Kidney (tissue), 14 donors: ENCODE data around the gene DNAJB6. TPM values are rescaled to one million over a fixed set of nuclear protein-coding genes. Genes with fewer than 3 reads are reported as not detected.
A peak's percentile ranks its signal among the peaks of the same experiment; 100 is the strongest.

Experiments used
- DNase-seq, 5 donors: peaks; one replicate each; pipeline ENCODE4 v3.0.0-alpha.2; 2013 to 2020
- FAIRE-seq: peaks from 2 replicates; lab custom pipeline; 2012; peaks lifted over from hg19 to GRCh38; lab: Jason Lieb, UNC
- H3K27ac ChIP-seq, 2 donors: one replicate each; pipeline ENCODE4 v1.7.0; 2013; ENCODE audit warnings: low read depth in 2 of 2, low read length in 2 of 2, inconsistent platforms in 1 of 2
- H3K27me3 ChIP-seq: one replicate; pipeline ENCODE4 v1.7.1; 2013; ENCODE audit warnings: low read length, inconsistent platforms; ENCODE audit not compliant: control insufficient read depth, insufficient read depth
- H3K36me3 ChIP-seq, 3 donors: one replicate each; pipeline versions ENCODE4 v1.7.0 to v1.7.1; 2013; ENCODE audit warnings: low read length in 3 of 3, control low read depth in 1 of 3, inconsistent platforms in 1 of 3; ENCODE audit not compliant: insufficient read depth in 3 of 3, control insufficient read depth in 2 of 3
- H3K4me1 ChIP-seq, 3 donors: one replicate each; pipeline versions ENCODE4 v1.7.0 to v1.7.1; 2013; ENCODE audit warnings: low read length in 3 of 3, inconsistent platforms in 1 of 3, low read depth in 1 of 3; ENCODE audit not compliant: control insufficient read depth in 2 of 3, insufficient read depth in 2 of 3
- H3K4me3 ChIP-seq, 3 donors: one replicate each; pipeline versions ENCODE4 v1.7.0 to v1.8.1; 2013; ENCODE audit warnings: low read length in 3 of 3, control low read depth in 1 of 3, inconsistent platforms in 1 of 3
- H3K9ac ChIP-seq, 3 donors: one replicate each; pipeline versions ENCODE4 v1.7.0 to v1.7.1; 2013; ENCODE audit warnings: low read length in 3 of 3, control low read depth in 1 of 3, inconsistent platforms in 1 of 3
- H3K9me3 ChIP-seq, 3 donors: one replicate each; pipeline versions ENCODE4 v1.7.0 to v1.7.1; 2013; ENCODE audit warnings: low read length in 3 of 3, control low read depth in 1 of 3, inconsistent platforms in 1 of 3; ENCODE audit not compliant: control insufficient read depth in 2 of 3, insufficient read depth in 1 of 3
- CTCF ChIP-seq: IDR thresholded peaks from 3 replicates; pipeline ENCODE4 v1.5.1; 2012; ENCODE audit warnings: mild to moderate bottlenecking, moderate library complexity, borderline replicate concordance; ENCODE audit not compliant: insufficient read depth; ENCODE audit errors: extremely low read depth
- intact Hi-C: fragments of 100-400 bp; cut with DNase I; formaldehyde crosslinking; loops from one replicate; pipeline ENCODE4 v1.11.1; 2022
- polyA plus RNA-seq: library from polyadenylated mRNA; stranded (reverse); fragments of 350-450 nt; fragmentation: Illumina TruSeq; extraction: RNeasy Lipid Tissue Mini Kit (QIAGEN cat#74804); gene quantifications from one replicate; pipeline ENCODE4 v1.2.3, GENCODE V29; 2014; ENCODE audit warnings: low read depth, low replicate concordance; ENCODE audit not compliant: insufficient read depth
- total RNA-seq: library from RNA; stranded (reverse); fragmentation: NEBNext Ultra II Directional; extraction: Animal tissue kit (Norgen Biotek cat#: 25700); gene quantifications from one replicate; pipeline ENCODE4 v1.2.1, GENCODE V29; 2021
- donor health status: control.
- donor health status: control.
- donor health status: control.
- donor health status: control.
- donor health status: control.
- donor health status: DM: yes; HTN: yes; CAD: no.
- donor health status: Normal renal cell carcinoma (clear cell type).

DNAJB6 gene
- total and polyA plus RNA-seq, 2 donors from 2014 or later: 74.5 to 86.8 TPM

GRCh38 chr7:157427811-157428553, 91.2 kb downstream of the DNAJB6 start:
- no peak overlapping the region for H3K27ac ChIP-seq
- H3K9ac ChIP-seq: no peak overlapping the region
- no peak for FAIRE-seq
- DNase-seq: peak in 1 of 5 donors; percentile 66
- H3K4me1 ChIP-seq: peaks cover 0 to 6% (median 0%) of the 10 kb centered on the region in 3 donors
- no peaks in the 10 kb centered on the region for H3K9me3 ChIP-seq
- TF ChIP-seq CTCF: no peak
- H3K27me3 ChIP-seq: no peaks in the 10 kb centered on the region
- intact Hi-C loops: no loop called here
- no peak overlapping the region for H3K4me3 ChIP-seq
- no peaks in the 10 kb centered on the region for H3K36me3 ChIP-seq

DNA sequence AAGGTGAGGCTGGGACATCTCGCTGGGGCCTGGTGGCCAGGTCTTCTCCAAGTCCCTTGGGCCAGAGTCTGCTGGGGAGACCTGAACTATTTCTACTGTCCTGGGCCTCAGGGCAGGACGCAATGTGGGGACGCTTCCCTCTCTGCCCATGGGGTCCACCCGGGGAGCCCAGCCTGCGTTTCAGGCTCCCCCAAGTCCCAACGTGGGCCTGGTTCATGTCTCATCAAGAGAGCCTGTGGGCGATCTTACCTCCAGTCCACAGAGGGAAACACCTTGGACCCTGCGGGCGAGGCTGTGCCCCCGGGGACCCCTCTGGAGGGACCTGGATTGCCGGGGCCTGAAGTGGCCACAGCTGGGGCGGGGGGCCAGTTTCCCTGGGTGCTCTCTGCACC, 91.7 kb downstream of the DNAJB6 start:
- Histone ChIP-seq H3K9me3 (peaks cover 0 to 2% (median 0%) of the 10 kb centered on the region in 3 donors), H3K4me1 (peaks cover 0 to 9% (median 0%) of the 10 kb centered on the region in 3 donors), H3K36me3 (no peaks in the 10 kb centered on the region), H3K27me3 (no peaks in the 10 kb centered on the region), H3K4me3 (no peak overlapping the region), H3K27ac (no peak overlapping the region), H3K9ac (no peak overlapping the region)
- TF ChIP-seq CTCF: no peak
- FAIRE-seq (no peak), DNase-seq (peak in 1 of 5 donors; percentile 58)
- intact Hi-C loops: no loop called here

GRCh38 chr7:157429001-157429679, 92.3 kb downstream of the DNAJB6 start:
- peak in 1 of 5 donors; percentile 30 for DNase-seq
- intact Hi-C loops: no loop called here
- no peak for TF ChIP-seq CTCF
- Histone ChIP-seq H3K9ac (no peak overlapping the region), H3K36me3 (no peaks in the 10 kb centered on the region), H3K27ac (no peak overlapping the region), H3K4me3 (no peak overlapping the region), H3K27me3 (no peaks in the 10 kb centered on the region), H3K9me3 (peaks cover 0 to 2% (median 0%) of the 10 kb centered on the region in 3 donors), H3K4me1 (peaks cover 0 to 9% (median 0%) of the 10 kb centered on the region in 3 donors)
- no peak for FAIRE-seq
